GM12878 (cell line): ENCODE measurements around the gene ATP2A2. TPM values are rescaled to one million over a fixed set of nuclear protein-coding genes. Genes with fewer than 3 reads are reported as not detected.

Experiments
- ATAC-seq: fragments of 200-7000 bp; cut with Tn5 transposase; 3 replicates; pipeline ENCODE4 v1.9.1; 2020; ENCODE audit warnings: mild to moderate bottlenecking, moderate library complexity
- BruUV-seq: library from RNA; stranded (reverse); fragments of 400-500 nt; replicated peaks from 2 replicates; lab custom pipeline; 2021; lab: Mats Ljungman, UMichigan
- CTCF ChIA-PET: fragments of 300-600 bp; sonication (Branson Sonifier 250); formaldehyde crosslinking; extraction: SDS; loops from one replicate; lab custom pipeline; 2021; ENCODE audit warnings: inconsistent platforms; lab: Yijun Ruan, JAX
- POLR2A ChIA-PET: fragments of 350-600 bp; formaldehyde crosslinking; extraction: SDS; loops from one replicate; lab custom pipeline; 2021; ENCODE audit warnings: inconsistent platforms; lab: Charles Lee
- RAD21 ChIA-PET: fragments of 300-600 bp; sonication (Branson Sonifier 250); formaldehyde crosslinking; loops from one replicate; lab custom pipeline; 2023; ENCODE audit warnings: antibody characterized with exemption; ENCODE audit not compliant: unreplicated experiment; lab: Charles Lee
- SMC1A ChIA-PET: fragments of 300-600 bp; sonication (Branson Sonifier 250); formaldehyde crosslinking; loops from one replicate; lab custom pipeline; 2023; ENCODE audit not compliant: unreplicated experiment, uncharacterized antibody; lab: Charles Lee
- DNase-seq: peaks from one replicate; pipeline ENCODE4 v3.0.0-alpha.2; 2011; ENCODE audit warnings: low read depth, low spot score
- FAIRE-seq: peaks from 3 replicates; lab custom pipeline; 2011; peaks lifted over from hg19 to GRCh38; lab: Jason Lieb, UNC
- H2AFZ ChIP-seq: 2 replicates; pipeline ENCODE4 v1.6.0; 2011; ENCODE audit warnings: low read depth, low read length, control low read depth; ENCODE audit not compliant: control insufficient read depth
- H3K27ac ChIP-seq: 2 replicates; pipeline ENCODE4 v1.5.1; 2011; ENCODE audit warnings: control low read depth; ENCODE audit not compliant: control insufficient read depth, insufficient read depth
- H3K27me3 ChIP-seq, 2 experiments: replicated peaks in 1 of 2; 2 replicates each; pipeline versions ENCODE4 v1.6.0 to v1.6.1; 2011; ENCODE audit warnings: low read length in 1 of 2; ENCODE audit not compliant: control insufficient read depth in 2 of 2, insufficient read depth in 2 of 2
- H3K36me3 ChIP-seq, 2 experiments: 2 replicates each; pipeline ENCODE4 v1.5.1; 2011; ENCODE audit warnings: low read length in 1 of 2; ENCODE audit not compliant: control insufficient read depth in 2 of 2, insufficient read depth in 2 of 2
- H3K4me1 ChIP-seq: 2 replicates; pipeline ENCODE4 v1.6.1; 2011; ENCODE audit warnings: mild to moderate bottlenecking, low read length, moderate library complexity, mixed read lengths; ENCODE audit not compliant: control insufficient read depth, insufficient read depth
- H3K4me2 ChIP-seq: 2 replicates; pipeline ENCODE4 v1.6.0; 2011; ENCODE audit warnings: control low read depth; ENCODE audit not compliant: control insufficient read depth, insufficient read depth
- H3K4me3 ChIP-seq: fragments of 200-600 bp; sonication (generic); 2 replicates; pipeline ENCODE4 v1.5.1; 2016
- H3K79me2 ChIP-seq: 2 replicates; pipeline ENCODE4 v1.6.0; 2011; ENCODE audit warnings: low read length; ENCODE audit not compliant: control insufficient read depth, insufficient read depth
- H3K9ac ChIP-seq: 2 replicates; pipeline ENCODE4 v1.8.0; 2011; ENCODE audit warnings: low read length, control low read depth, mixed read lengths; ENCODE audit not compliant: control insufficient read depth, insufficient read depth
- H3K9me3 ChIP-seq: replicated peaks from 3 replicates; pipeline ENCODE4 v1.5.1; 2011; ENCODE audit warnings: mild to moderate bottlenecking, low read length; ENCODE audit not compliant: control insufficient read depth, insufficient read depth
- H4K20me1 ChIP-seq: 2 replicates; pipeline ENCODE4 v1.6.0; 2011; ENCODE audit not compliant: control insufficient read depth, insufficient read depth
- CBX3 ChIP-seq: fragments of 200-600 bp; sonication (generic); IDR thresholded peaks from 2 replicates; pipeline ENCODE4 v1.6.1; 2016; ENCODE audit warnings: low read depth, borderline replicate concordance
- CREM ChIP-seq: IDR thresholded peaks from 2 replicates; pipeline ENCODE4 v1.6.1; 2014; ENCODE audit warnings: antibody characterized with exemption, low read depth
- NR2C2 ChIP-seq: IDR thresholded peaks from 2 replicates; pipeline ENCODE4 v1.6.1; 2011; ENCODE audit warnings: borderline replicate concordance, low read depth; ENCODE audit not compliant: control insufficient read depth, insufficient read length
- POLR2A ChIP-seq: IDR thresholded peaks from 2 replicates; pipeline ENCODE4 v1.6.1; 2011; ENCODE audit warnings: low read depth, mild to moderate bottlenecking, low read length
- POU2F2 ChIP-seq: IDR thresholded peaks from 3 replicates; pipeline ENCODE4 v1.6.1; 2011; ENCODE audit warnings: low read depth, mild to moderate bottlenecking, low read length, borderline replicate concordance
- RB1 ChIP-seq: fragments of 450-650 bp; formaldehyde crosslinking; IDR thresholded peaks from 2 replicates; pipeline ENCODE4 v1.6.1; 2017; ENCODE audit warnings: mild to moderate bottlenecking, borderline replicate concordance
- SPI1 ChIP-seq: IDR thresholded peaks from 2 replicates; pipeline ENCODE4 v1.6.1; 2011; ENCODE audit warnings: low read depth, mild to moderate bottlenecking, low read length, moderate library complexity, borderline replicate concordance; ENCODE audit not compliant: insufficient read depth
- SREBF1 ChIP-seq: IDR thresholded peaks from 2 replicates; pipeline ENCODE4 v1.6.1; 2012; ENCODE audit warnings: mild to moderate bottlenecking, low read length
- SUPT20H ChIP-seq: IDR thresholded peaks from 2 replicates; pipeline ENCODE4 v1.6.1; 2011; ENCODE audit warnings: low read depth, mild to moderate bottlenecking, low read length, moderate library complexity, borderline replicate concordance; ENCODE audit not compliant: control insufficient read depth
- WGBS: methylation state at CpG from one replicate; pipeline ENCODE4 v1.1.6; 2016; ENCODE audit warnings: low lambda C conversion rate; ENCODE audit not compliant: insufficient replicate concordance, insufficient coverage; ENCODE audit errors: missing lambda C conversion rate; 5-methylcytosine and 5-hydroxymethylcytosine counted together
- in situ Hi-C: fragments of 300-500 bp; cut with MboI; formaldehyde crosslinking; loops from 9 replicates; pipeline ENCODE4 v1.14.3; 2018; ENCODE audit warnings: mixed read lengths
- intact Hi-C: fragments of 100-400 bp; cut with micrococcal nuclease; formaldehyde crosslinking; loops from one replicate; pipeline ENCODE4 v1.14.2; 2022; ENCODE audit not compliant: unreplicated experiment
- polyA plus RNA-seq, 11 experiments: library from polyadenylated mRNA; depleted of rRNA in 4 of 11; unstranded in 6 of 11; stranded (reverse) in 5 of 11; fragments of >200 nt; fragmentation: Nextera tagmentation in 4 of 11; fragmentation: Illumina TruSeq in 1 of 11; extraction: Ambion mirVana in 4 of 11; extraction: Trizol in 1 of 11; gene quantifications; 1 replicate in 1 of 11; 2 replicates in 10 of 11; pipeline versions ENCODE4 v1.2.1 to v1.2.3, GENCODE V29; 2011 to 2016; ENCODE audit warnings: inconsistent platforms in 2 of 11, missing spikeins in 2 of 11, low read depth in 1 of 11
- total RNA-seq, 4 experiments: library from RNA; depleted of rRNA in 3 of 4; stranded (reverse); fragments of >200 nt in 3 of 4; fragmentation: Illumina TruSeq in 1 of 4; extraction: Trizol in 1 of 4; gene quantifications; 2 replicates each; pipeline versions ENCODE4 v1.2.1 to v1.2.3, GENCODE V29; 2013 to 2021
- TF ChIP-seq, protein P1 (sequence below): fragments of 150-350 bp; IDR thresholded peaks from 2 replicates; pipeline ENCODE4 v1.6.1; 2016; ENCODE audit warnings: low read depth, low read length
- TF ChIP-seq, protein P2 (sequence below): IDR thresholded peaks from 2 replicates; pipeline ENCODE4 v1.6.1; 2012; ENCODE audit warnings: low read depth, low read length, improper control_type of control experiment

The ATP2A2 gene
- total and polyA plus RNA-seq, 10 of the 15 experiments (the other 5 are each of a cell fraction or from before 2014, with no cell fraction given): 3.7 to 133 (median 34.4) TPM

- Histone ChIP-seq H3K27me3 (no peaks in the 10 kb centered on the region), H3K27ac (no peak overlapping the region), H4K20me1 (no peaks in the 10 kb centered on the region), H3K36me3 (peaks cover 53 to 60% of the 10 kb centered on the region in 2 experiments), H3K4me3 (no peak overlapping the region)
- POLR2A ChIA-PET: no interaction called here
- ATAC-seq: no peak
- CTCF ChIA-PET: interaction anchor here (0.6 to 0.9 kb wide), 3 partner anchors 29 to 82 kb away, joined by 3 to 5 read pairs (median 3); no protein-coding TSS in a partner anchor
- SMC1A ChIA-PET: interaction anchor here (1.4 to 1.7 kb wide), 2 partner anchors 26 to 90 kb away, joined by 3 read pairs; no protein-coding TSS in a partner anchor
- peak; percentile 36; the same call in 1 of the 2 replicates for TF ChIP-seq POLR2A
- no peak for TF ChIP-seq POU2F2
- TF ChIP-seq, all 136 proteins: peak for 1
- FAIRE-seq: no peak
- 0 out of 2 replicates have a peak, but pooled peaks cover 4% of the 10 kb centered on the region for H3K4me1 ChIP-seq
- no peak overlapping the region for H3K9ac ChIP-seq
- RAD21 ChIA-PET: no interaction called here
- H2AFZ ChIP-seq: no peak overlapping the region
- 100% methylated on average over 15 of the region's 15 CpGs for WGBS
- no peaks in the 10 kb centered on the region for H3K9me3 ChIP-seq
- DNase-seq: no peak
- BruUV-seq: no TSS peak
- intact Hi-C loops: no loop called here
- H3K79me2 ChIP-seq: no peaks in the 10 kb centered on the region
- in situ Hi-C loops: no loop called here
- H3K4me2 ChIP-seq: no peak overlapping the region
These were observed 61.1 kb downstream of the ATP2A2 start for GRCh38 chr12:110342157-110342556.

GRCh38 chr12:110343114-110343513, 62.1 kb downstream of the ATP2A2 start:
- WGBS: 100% methylated on average over 5 of the region's 5 CpGs
- ChIA-PET SMC1A (interaction anchor here (1.4 to 1.7 kb wide), 2 partner anchors 27 to 89 kb away, joined by 3 read pairs; no protein-coding TSS in a partner anchor), CTCF (interaction anchor here (0.6 to 0.9 kb wide), 3 partner anchors 81 to 753 kb away, joined by 3 read pairs; no protein-coding TSS in a partner anchor), POLR2A (no interaction called here), RAD21 (no interaction called here)
- Histone ChIP-seq H3K4me1 (0 out of 2 replicates have a peak, but pooled peaks cover 4% of the 10 kb centered on the region), H3K27me3 (no peaks in the 10 kb centered on the region), H3K27ac (no peak overlapping the region), H4K20me1 (no peaks in the 10 kb centered on the region), H3K4me3 (no peak overlapping the region), H3K9me3 (no peaks in the 10 kb centered on the region), H3K4me2 (no peak overlapping the region), H2AFZ (no peak overlapping the region), H3K79me2 (no peaks in the 10 kb centered on the region), H3K36me3 (peaks cover 55 to 58% of the 10 kb centered on the region in 2 experiments), H3K9ac (no peak overlapping the region)
- no peak for FAIRE-seq
- no peak for DNase-seq
- no peak for ATAC-seq
- intact Hi-C loops (no loop called here), in situ Hi-C loops (no loop called here)
- BruUV-seq: no TSS peak
- no peak for TF ChIP-seq POU2F2
- no peak for TF ChIP-seq NR2C2
- TF ChIP-seq CREM: no peak
- TF ChIP-seq, protein P1, sequence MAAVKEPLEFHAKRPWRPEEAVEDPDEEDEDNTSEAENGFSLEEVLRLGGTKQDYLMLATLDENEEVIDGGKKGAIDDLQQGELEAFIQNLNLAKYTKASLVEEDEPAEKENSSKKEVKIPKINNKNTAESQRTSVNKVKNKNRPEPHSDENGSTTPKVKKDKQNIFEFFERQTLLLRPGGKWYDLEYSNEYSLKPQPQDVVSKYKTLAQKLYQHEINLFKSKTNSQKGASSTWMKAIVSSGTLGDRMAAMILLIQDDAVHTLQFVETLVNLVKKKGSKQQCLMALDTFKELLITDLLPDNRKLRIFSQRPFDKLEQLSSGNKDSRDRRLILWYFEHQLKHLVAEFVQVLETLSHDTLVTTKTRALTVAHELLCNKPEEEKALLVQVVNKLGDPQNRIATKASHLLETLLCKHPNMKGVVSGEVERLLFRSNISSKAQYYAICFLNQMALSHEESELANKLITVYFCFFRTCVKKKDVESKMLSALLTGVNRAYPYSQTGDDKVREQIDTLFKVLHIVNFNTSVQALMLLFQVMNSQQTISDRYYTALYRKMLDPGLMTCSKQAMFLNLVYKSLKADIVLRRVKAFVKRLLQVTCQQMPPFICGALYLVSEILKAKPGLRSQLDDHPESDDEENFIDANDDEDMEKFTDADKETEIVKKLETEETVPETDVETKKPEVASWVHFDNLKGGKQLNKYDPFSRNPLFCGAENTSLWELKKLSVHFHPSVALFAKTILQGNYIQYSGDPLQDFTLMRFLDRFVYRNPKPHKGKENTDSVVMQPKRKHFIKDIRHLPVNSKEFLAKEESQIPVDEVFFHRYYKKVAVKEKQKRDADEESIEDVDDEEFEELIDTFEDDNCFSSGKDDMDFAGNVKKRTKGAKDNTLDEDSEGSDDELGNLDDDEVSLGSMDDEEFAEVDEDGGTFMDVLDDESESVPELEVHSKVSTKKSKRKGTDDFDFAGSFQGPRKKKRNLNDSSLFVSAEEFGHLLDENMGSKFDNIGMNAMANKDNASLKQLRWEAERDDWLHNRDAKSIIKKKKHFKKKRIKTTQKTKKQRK: no peak
- TF ChIP-seq CBX3: no peak
- TF ChIP-seq SUPT20H: no peak
- TF ChIP-seq, protein P2, sequence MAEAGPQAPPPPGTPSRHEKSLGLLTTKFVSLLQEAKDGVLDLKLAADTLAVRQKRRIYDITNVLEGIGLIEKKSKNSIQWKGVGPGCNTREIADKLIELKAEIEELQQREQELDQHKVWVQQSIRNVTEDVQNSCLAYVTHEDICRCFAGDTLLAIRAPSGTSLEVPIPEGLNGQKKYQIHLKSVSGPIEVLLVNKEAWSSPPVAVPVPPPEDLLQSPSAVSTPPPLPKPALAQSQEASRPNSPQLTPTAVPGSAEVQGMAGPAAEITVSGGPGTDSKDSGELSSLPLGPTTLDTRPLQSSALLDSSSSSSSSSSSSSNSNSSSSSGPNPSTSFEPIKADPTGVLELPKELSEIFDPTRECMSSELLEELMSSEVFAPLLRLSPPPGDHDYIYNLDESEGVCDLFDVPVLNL: no peak
- no peak for TF ChIP-seq SPI1
- no peak for TF ChIP-seq RB1
- no peak for TF ChIP-seq SREBF1
